ENCODE data around the gene TENM4.
"Not testable (repeated sequence)": the region's sequence is repeated elsewhere in the genome, so short reads cannot be mapped to it uniquely, and the experiment has no call there.

The TENM4 gene

DNA sequence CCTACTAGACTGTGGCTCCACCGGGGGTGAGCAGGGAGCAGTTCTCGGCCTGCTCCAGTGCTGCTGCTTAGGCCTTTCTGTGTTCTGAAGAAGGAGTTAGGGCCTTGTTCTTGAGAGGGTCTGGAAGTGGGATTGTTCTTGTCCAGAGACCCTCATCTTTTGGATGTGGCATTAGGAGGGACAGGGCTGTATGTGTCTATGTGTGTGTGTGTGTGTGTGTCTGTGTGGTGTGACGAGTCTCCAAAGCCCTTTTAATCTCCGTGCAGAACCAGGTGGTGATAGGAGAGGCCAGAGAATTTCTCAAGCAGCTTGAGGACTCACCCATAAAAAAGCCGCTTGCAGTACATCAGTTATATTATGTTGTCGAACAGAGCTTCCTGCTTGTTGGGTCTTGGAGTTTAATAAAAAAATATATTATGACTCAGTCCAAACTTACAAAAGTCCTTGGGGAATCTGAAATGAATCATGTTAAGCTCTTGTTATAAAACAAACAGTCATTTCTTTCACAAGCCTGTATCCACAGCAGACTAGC, 196.5 kb downstream of the TENM4 start:
- no peak for DNase-seq (ENCODE audit: low spot score)

DNA sequence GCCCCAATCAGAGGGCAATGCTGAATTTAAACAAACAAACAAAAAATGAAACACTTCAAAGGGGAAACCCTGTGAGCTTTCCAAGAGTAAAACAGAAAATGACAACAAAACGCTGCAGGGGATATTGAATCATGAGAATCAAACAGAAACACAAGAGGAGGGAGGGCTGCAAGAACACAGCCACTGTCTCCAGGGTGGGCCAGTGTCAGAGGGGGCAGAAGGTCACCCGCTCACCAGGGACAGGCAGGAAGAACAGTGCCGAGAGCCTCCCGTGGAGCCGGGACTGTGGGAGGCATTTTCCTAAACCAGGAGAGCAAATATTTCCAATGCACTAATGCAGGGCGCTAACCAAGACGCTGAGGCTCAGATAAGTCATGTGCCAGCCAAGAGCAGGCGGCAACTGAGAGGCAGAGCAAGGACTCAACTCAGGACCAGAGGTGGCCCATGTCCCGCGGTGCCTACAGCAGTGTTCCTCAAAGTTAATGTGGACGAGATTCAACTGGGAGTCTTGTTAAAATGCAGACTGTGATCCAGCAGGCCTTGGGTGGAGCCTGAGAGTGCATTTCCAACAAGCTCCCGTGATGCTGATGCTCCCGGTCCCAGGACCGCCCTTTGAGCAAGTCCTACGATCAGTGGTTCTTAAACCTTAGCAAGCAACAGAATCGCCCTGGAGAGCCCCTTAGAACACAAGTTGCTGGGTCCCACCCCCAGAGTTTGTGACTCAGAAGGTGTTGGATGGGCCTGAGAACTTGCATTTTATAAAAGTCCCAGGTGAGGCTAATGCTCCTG, 197.2 kb downstream of the TENM4 start:
- DNase-seq (ENCODE audit: low spot score), result no peak

DNA sequence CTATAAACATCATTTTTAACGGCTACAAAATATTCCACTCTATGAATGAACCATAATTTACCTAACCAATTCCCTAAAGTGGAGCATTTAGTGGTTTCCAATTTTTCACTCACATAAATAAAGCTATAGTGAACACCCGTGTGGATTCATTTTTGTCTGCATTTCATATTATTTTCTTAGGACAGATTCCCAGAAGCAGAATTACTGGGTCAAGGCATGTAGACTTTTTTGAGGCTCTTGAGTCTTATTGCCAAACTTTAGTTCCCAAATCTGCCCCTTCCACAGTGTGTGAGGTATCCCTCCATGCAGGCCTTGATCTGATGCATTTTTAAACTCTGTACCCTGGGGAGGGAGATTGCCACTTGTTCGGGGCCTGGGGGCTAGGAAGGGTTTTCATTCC, 198.2 kb downstream of the TENM4 start:
- no peak for DNase-seq (ENCODE audit: low spot score)

DNA sequence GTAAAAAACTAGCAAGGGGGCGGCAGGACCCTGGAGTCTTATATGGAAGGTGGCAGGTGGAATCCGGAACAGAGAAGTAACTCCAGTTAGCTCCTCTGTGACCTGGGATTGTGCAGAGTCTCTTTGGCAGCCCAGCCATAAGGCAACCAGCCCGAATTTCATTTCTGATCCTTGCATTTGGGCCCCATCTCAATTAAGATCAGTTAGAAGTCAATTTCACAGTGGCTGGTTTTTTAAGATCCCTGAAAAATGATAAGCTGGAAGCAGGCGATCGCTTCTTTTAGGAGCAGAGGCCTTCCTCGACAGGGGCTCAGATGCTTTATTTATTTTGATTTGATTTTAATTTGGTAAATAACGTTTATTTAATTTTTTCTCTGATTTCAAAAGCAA, 199.0 kb downstream of the TENM4 start:
- no peak for DNase-seq (ENCODE audit: low spot score)

DNA sequence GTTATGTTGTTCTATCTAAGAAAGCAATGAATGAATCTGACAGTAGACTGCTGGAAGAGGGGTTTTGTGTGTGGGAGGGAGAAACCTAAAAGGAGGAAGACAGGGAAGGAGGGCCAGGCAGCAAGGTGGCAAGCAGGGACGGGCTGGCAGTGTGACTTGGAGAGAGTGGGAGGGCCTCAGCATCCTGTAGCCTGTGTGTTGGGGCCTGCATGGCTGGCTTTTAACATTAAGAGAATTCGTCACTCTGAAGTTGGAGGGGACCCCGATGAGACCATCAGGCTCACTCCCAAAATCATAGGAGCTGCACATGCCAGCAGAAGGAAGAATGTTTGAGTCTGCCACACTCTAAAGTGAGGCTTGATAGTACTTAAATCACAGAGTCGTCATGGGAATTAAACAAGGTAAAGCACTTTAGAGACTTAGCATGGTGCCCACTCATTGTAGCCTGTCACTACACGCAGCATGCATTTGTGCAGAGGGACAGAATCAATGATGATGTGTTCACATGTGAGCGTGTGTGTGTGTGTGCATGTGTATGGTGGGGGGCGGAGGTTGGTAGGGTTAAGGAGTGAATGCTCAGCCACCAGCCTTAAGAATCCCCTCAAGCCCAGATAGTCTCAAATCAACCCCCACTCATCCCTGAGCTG, 199.5 kb downstream of the TENM4 start:
- DNase-seq (ENCODE audit: low spot score), result no peak

DNA sequence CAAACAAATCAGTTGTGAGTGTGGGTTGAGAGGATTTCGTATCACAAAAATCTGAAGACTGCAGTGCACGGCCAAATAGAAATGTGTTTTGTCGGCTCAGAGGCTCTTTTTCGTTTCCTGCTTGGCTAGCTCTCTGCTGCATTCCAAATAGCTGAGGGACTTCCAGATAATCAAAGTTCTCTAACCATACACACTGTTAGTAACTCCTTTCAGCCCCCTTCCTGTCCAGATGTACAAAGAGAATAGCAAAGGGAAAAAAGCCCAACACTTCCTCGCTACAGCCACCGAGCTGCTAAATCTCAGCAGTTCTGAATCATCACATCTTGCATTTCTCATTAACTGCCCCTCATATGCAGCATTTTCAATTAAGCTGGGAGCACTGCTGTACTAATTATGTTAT, 203.1 kb downstream of the TENM4 start:
- DNase-seq (ENCODE audit: low spot score), result peak; percentile 72

DNA sequence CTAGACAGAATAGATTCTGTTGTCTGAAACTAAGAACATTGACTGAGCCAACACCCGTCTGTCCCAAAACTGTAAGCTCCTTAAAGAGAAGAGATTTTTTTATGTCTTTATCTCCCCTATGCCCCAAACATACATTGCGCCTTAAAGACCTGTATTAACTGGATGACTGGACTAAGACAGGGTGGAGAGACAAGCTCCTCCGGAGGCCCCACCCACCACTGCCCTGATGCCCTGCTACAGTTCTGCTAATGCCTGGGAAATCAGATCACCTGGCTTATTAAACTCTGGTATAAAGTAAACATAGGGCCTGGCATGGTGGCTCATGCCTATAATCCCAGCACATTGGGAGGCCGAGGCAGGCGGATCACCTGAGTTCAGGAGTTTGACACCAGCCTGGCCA, 203.7 kb downstream of the TENM4 start:
- no peak for DNase-seq (ENCODE audit: low spot score)

DNA sequence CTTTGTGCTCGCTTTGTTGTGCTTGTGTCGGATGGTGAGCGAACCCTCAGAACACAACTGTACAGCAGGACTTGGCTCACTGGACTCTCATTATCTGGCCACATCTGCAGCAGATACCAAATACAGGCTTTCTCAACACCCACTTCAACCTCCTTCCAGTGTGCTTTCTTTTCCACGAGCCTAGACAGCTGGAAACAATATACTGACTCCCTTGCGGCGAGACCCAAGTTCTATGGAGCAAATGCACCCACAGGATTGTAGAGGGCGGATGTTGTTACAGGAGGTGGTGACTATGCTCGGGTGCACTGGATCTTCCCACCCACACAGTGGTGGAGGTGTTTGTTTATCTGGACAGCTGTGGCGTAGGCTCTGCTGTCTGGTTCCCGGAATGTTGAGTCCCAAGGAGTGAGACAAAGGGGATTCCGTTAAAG, 204.3 kb downstream of the TENM4 start:
- DNase-seq (ENCODE audit: low spot score), result peak; percentile 75

DNA sequence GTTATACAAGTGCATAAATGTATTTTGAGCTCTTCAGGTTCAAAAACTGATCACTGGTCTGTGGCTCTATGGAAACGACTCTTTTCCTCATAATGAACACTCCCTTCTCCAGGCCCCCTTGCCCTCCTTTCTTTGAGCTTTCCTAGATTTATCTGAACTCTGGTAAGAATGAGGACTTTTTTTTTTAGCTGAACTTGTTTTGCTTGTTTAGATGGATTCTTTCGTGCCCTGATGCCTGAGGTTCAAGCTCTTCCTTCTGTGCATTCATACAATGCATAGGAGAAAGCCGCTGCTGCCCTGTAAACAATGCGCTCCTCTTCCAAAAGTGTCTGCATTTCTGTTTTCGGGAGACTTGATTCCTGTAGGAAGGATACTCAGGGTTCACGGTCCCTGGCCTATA, 205.1 kb downstream of the TENM4 start:
- no peak for DNase-seq (ENCODE audit: low spot score)

DNA sequence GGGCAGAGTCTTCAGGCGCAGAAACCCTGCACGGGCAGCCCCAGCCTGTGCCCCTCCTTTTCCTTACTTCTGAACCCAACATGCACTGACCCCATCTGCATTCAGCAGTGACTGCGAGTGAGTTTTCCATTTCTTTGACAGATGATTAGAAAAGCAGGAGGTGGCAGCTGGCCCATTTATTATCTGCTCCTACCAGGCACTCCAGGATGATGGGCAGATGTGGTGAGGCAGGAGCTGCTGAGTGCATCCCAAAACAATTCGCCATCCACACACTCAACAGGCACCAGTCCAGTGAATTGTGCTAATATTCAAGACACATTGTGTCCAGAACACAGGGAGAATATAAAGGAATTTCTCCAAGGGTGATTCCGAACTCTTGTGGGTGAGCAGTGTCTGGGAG, 208.5 kb downstream of the TENM4 start:
- no peak for DNase-seq (ENCODE audit: low spot score)

DNA sequence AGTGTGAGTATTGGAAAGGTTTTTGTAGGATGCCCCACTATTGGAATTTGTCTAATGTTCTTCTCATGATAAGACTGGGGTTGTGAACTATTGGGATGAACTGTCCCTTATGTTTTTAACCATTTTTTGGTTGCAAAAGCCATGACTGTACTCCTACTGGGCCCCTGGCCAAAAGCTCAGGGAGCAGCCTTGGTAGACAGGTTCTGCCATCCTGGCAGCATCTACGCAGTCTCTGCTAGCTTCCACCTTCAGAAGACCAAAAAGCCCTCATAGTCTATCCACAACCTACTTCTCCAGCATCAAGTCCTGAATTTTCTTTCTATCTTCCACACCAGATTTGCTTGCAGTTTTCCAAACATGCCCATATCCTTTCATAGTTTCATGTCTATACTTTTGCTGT, 211.8 kb downstream of the TENM4 start:
- DNase-seq (ENCODE audit: low spot score), result no peak

DNA sequence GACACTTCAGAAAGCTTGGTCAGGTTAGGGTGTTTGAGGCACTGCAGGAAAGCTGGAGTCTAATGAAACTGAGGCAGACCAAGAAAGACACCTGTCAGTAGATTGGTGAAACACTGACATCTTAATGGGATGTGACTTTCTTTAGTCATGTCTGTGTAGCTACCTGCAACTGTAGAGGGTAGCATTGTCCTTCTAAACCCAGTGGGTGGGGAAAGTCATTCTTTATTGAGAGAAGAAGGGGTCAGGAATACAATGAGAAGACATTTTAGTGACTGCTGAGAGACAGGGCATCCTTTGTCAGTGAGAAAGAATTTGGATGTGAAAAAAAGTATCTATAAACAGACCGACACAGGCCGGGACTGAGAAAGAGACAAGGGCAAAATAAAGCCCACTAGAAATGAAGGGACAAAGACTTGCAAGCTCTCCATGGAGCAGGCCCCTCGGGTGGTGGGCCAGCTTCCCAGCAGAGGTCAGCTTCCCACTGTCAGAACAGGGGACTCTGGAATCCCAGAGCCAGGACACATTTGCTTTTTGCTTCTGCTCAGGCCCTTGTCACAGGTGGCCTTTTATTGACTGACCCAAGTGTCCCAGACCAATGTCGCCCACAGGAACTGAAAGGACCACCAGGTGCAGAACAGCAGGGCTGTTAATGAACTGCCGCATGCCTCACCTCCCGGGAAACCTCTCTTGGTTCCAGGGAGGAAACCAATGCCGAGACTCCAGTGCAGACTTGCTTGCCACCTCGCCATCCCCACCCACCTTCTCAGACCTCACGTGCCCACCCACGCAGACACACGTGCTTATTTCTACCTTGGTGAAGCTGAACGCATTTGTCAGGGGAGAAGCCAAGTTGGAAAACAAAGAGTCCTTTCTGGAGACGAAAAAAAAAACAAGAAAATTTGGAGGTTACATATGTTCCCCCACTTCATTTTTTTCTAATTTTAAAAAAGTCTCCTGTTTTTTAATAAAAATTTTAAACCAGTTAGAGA, 212.8 kb downstream of the TENM4 start:
- no peak for DNase-seq (ENCODE audit: low spot score)

DNA sequence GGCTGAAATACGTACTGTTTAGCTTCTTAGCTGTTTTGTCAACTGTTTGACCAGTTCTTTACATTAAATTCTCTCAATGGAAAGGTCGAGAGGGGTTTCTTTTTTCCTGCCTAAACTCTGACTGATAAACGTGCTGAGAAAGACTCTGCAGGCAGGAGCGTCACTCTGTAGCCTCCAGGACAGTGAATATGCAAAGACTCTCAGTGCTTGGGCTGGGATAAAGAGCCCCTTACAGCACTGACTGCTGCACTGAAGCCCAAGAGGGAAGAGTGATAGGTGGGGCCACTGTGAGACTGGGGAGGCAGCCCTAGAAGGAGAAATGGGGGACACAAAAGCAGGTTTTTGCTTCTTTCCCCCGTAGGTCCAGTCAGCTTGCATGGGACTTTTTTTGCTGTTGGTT, 213.5 kb downstream of the TENM4 start:
- no peak for DNase-seq (ENCODE audit: low spot score)

DNA sequence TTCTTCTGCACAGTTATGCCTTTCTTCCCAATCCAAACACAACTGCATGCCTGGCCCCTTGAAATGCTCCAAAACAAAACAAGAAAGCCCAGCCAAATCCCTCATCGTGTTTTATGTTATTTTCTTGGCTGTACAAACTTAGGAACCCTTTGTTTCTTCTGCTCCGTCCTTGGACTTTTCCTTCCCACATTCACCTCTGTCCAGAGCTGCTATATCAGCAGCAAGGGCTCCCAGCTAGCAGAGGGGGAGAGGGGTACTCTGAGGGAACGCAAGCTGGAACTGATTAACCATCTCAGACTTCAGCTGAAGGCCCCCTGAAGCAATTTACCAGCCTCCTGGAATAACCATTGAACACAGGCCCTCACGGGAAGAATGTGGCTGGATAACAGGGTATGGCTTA, 214.7 kb downstream of the TENM4 start:
- no peak for DNase-seq (ENCODE audit: low spot score)

DNA sequence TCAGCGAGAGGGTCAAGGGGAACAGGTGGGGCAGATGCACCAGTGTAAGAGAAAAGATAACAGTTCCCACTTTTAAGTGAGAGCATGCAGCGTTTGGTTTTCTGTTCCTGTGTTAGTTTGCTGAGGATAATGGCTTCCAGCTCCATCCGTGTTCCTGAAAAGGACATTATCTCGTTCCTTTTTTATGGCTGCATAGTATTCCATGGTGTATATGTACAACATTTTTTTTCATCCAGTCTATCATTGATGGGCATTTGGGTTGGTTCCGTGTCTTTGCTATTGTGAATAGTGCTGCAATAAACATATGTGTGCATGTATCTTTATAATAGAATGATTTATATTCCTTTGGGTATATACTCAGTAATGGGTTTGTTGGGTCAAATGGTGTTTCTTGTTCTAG, 218.7 kb downstream of the TENM4 start:
- not testable (repeated sequence) for DNase-seq (ENCODE audit: low spot score)

DNA sequence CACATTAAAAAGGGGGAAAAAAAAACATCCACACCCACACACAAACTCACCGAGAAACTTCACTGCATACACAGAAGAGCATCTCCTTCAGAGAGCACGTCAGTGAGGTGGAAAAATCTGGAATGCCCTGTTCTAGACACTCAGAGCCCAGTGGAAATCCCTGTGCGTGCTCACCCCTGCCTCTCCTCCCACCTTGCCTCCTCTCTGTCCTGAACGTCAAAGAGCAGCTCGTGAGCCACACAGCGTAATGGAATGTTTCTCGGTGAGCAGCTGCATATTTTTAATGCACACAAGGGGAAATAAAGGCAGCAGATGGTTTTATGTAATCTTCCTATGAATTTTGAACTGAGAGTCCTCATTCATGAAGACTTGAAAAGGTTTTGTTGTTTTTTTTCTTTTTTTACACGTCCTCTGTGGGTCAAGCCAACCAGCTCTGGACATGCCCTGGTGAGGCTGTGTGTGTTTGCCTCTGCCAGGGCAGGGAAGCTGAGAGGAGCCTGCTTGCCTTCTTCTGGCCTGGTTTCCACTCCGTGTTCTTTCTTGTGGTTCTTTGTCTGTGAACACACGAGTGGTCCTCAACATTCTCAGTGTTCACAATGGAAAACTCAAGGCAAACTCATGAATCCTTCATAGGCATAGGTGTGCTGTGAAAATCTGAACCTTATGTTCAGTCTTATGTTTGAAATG, 219.2 kb downstream of the TENM4 start:
- DNase-seq (ENCODE audit: low spot score), result no peak

DNA sequence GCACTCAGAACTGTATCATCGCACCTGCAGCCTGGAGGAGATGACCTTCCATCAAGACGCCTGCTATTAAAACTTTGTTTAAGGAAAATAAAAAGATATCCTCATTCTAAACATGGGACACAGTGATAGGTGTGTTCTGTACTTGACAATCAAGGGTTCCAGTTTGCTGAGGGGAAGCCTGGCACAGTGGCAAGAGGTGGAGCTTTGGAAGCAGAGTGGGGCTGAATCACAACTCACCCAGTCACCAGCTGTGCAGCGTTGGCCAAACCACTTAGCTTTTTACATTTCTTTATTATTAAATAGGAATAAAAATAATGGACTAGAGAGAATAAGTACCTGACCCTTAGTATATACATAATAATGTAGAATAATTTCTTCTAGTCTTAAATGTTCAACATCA, 220.7 kb downstream of the TENM4 start:
- no peak for DNase-seq (ENCODE audit: low spot score)

DNA sequence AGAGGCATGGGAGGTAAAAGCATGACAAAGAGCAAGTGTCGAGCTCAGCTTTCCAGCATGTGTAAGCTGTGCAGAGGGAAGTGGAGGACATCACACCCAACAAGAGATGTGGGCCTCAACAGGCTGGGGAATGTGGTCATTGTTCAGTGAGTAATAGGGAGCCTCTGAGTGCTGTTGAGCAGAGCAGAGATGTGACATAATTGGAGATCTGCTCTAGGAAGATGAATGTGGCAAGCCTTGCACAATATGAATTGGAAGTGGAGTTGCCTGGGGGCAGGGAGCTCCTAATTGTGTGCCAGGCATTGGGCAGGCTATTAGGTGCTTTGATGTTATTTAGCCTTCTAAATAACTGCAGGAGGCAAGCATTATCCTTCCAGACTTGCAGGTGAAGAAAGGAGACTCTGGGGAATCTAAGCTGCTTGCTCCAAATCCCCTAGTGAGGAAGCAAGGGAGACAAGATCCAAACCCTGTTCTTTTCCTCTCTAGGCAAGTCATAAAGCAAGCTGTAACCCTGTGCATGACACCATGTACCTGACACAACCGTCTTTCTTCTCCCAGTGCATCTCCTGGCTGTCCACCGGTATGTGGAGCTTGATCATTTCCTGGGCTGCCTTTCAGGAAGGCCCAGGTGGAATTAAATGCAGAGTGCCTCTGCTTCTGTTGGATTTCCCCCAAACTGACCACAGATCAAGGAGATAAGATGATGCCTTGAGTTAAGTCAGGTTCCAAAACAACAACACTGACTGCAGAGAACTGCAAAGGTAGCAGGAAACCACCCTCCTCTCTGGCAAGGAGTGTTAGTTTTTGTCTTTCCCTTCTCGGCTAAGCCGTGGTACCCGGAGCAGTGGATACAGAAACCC, 221.4 kb downstream of the TENM4 start:
- DNase-seq (ENCODE audit: low spot score), result no peak

DNA sequence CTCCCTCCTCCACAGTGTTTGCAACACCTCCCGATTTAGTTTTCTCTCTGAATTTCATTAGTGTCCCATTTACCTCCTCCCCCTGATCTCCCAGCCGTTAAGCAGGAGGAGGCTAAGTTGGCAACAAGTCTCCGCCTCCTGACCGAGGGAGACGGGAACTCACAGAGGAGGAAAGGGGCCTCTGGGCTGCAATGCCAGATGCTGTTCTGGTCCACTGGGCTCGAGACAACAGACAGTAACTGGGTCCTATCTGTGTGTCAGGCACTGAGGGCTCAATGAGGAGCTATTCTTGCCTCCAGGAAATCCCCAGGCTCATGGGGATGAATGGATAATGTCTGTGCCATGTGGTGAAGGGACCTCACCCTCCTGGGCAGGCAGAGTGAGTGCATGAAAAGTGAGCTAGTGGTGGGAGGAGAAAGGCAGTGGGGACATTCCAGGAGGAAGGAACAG, 228.1 kb downstream of the TENM4 start:
- DNase-seq (ENCODE audit: low spot score), result no peak

DNA sequence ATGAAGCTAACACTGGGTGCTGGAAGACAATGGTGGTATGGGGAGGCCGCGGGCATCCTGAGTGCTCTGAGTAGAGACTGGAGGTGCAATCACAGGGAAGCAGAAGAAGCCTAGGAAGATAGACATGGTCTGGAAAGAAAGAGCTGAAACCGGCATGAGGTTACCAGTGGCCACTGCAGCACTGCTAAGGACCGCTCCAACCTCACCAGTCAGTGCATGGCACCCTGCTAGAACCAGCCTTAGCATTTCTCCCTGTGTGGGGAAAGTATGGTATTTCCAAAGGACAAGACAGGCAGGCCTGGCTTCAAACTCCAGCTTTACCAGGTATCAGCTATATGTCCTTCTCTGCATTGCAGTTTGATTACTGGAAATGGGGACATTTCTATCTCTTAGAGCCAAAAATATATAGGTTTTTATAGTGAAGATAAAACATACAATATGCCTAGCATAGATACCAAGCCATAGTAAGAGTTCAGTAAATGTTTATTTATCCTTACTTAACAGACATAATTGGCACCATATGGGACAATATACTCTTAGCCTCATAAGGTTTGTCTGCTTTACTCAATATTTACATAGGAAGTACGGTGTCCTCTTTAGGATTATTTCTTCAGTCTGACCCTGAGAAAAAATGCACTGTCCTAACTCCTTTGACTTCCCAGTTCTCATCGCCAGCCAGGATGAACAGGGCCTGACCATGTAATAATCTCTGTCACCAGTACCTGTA, 231.1 kb downstream of the TENM4 start:
- no peak for DNase-seq (ENCODE audit: low spot score)
